Measurements from ENCODE around the gene CRB2. TPM values are rescaled to one million over a fixed set of nuclear protein-coding genes. Genes with fewer than 3 reads are reported as not detected.
A peak's percentile ranks its signal among the peaks of the same experiment; 100 is the strongest.

The CRB2 gene
- total and polyA plus RNA-seq, 2 of the 13 experiments (the other 11 are each of a cell fraction or from before 2014, with no cell fraction given), result 0.01 to 0.29 TPM

DNA sequence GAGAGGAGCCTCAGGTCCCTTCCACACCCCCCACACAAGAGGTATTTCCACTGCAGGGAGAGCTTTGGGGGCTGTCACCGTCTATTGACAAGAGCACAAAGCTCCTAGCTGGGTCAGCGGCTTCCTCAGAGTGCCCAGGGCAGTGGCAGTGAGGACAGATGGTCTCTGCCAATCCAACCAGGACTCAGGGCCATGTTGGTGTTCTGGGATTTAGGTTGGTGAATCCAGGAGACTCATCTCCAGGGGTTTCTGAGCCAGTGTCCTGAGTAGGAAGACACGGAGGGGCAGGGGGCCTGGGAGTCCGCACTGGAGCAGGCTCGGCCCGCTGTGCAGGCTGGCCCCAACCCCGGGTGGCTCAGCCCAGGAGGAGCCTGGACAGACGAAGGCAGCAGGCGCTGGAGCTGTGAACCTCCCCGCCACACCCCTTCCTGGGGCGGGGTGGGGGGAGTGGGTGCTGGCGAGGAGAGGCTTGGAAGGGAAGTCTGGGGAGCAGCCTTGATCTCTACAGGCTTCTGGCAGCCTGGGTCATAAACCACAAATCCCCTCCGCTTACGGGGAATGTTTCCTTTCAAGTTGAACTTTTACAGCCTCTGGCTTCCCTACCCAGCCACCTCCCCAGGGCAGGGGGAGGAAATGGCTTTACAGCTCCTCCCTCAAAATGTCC, 19.6 kb downstream of the CRB2 start (continued):
- TF ChIP-seq U2AF2 (IDR thresholded peaks at IDR 0.05; ENCODE audit: low read depth, low read length) (no peak), DNMT1 (CRISPR knock-in tag; IDR thresholded peaks at IDR 0.05) (no peak), ZNF263 (CRISPR knock-in tag; IDR thresholded peaks at IDR 0.05) (0 out of 2 replicates have a peak, but pooled peaks have one; percentile 13), ZNF264 (CRISPR knock-in tag; IDR thresholded peaks at IDR 0.05) (no peak), KAT2B (IDR thresholded peaks at IDR 0.05; ENCODE audit: borderline replicate concordance, low read depth, low read length) (no peak), SP1 (IDR thresholded peaks at IDR 0.05) (no peak), SP1 (CRISPR knock-in tag; IDR thresholded peaks at IDR 0.05) (no peak), NFIB (CRISPR knock-in tag; IDR thresholded peaks at IDR 0.05; ENCODE audit: borderline replicate concordance) (no peak), PCBP2 (optimal IDR thresholded peaks at IDR 0.05; ENCODE audit: low read depth, low read length, poor library complexity, severe bottlenecking) (no peak), ZNF629 (CRISPR knock-in tag; conservative IDR thresholded peaks at IDR 0.05) (no peak), TFDP2 (CRISPR knock-in tag; IDR thresholded peaks at IDR 0.05) (no peak), NKX3-1 (CRISPR knock-in tag; IDR thresholded peaks at IDR 0.05) (no peak), ZNF446 (CRISPR knock-in tag; IDR thresholded peaks at IDR 0.05) (no peak), STAT5B (CRISPR knock-in tag; IDR thresholded peaks at IDR 0.05) (no peak), ETV5 (CRISPR knock-in tag; IDR thresholded peaks at IDR 0.05; ENCODE audit: borderline replicate concordance) (no peak), ZNF460 (CRISPR knock-in tag; IDR thresholded peaks at IDR 0.05; ENCODE audit: borderline replicate concordance) (no peak), MIXL1 (CRISPR knock-in tag; IDR thresholded peaks at IDR 0.05) (no peak), SIX1 (CRISPR knock-in tag; IDR thresholded peaks at IDR 0.05; ENCODE audit: borderline replicate concordance) (no peak), MYC (CRISPR knock-in tag; IDR thresholded peaks at IDR 0.05; ENCODE audit: borderline replicate concordance) (peak; percentile 28; the same call in 1 of the 2 replicates), ZNF788 (CRISPR knock-in tag; IDR thresholded peaks at IDR 0.05; ENCODE audit: borderline replicate concordance) (no peak), ZKSCAN8 (CRISPR knock-in tag; IDR thresholded peaks at IDR 0.05; ENCODE audit: borderline replicate concordance) (no peak), SIX4 (CRISPR knock-in tag; IDR thresholded peaks at IDR 0.05) (no peak)
- TF ChIP-seq, protein P1, sequence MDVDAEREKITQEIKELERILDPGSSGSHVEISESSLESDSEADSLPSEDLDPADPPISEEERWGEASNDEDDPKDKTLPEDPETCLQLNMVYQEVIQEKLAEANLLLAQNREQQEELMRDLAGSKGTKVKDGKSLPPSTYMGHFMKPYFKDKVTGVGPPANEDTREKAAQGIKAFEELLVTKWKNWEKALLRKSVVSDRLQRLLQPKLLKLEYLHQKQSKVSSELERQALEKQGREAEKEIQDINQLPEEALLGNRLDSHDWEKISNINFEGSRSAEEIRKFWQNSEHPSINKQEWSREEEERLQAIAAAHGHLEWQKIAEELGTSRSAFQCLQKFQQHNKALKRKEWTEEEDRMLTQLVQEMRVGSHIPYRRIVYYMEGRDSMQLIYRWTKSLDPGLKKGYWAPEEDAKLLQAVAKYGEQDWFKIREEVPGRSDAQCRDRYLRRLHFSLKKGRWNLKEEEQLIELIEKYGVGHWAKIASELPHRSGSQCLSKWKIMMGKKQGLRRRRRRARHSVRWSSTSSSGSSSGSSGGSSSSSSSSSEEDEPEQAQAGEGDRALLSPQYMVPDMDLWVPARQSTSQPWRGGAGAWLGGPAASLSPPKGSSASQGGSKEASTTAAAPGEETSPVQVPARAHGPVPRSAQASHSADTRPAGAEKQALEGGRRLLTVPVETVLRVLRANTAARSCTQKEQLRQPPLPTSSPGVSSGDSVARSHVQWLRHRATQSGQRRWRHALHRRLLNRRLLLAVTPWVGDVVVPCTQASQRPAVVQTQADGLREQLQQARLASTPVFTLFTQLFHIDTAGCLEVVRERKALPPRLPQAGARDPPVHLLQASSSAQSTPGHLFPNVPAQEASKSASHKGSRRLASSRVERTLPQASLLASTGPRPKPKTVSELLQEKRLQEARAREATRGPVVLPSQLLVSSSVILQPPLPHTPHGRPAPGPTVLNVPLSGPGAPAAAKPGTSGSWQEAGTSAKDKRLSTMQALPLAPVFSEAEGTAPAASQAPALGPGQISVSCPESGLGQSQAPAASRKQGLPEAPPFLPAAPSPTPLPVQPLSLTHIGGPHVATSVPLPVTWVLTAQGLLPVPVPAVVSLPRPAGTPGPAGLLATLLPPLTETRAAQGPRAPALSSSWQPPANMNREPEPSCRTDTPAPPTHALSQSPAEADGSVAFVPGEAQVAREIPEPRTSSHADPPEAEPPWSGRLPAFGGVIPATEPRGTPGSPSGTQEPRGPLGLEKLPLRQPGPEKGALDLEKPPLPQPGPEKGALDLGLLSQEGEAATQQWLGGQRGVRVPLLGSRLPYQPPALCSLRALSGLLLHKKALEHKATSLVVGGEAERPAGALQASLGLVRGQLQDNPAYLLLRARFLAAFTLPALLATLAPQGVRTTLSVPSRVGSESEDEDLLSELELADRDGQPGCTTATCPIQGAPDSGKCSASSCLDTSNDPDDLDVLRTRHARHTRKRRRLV (CRISPR knock-in tag; IDR thresholded peaks at IDR 0.05), result no peak
